Cardiac fibroblast (primary cell): ENCODE data around the gene SYT3.
A peak's percentile ranks its signal among the peaks of the same experiment; 100 is the strongest.

ENCODE experiments used
- DNase-seq, 2 donors: peaks; one replicate each; pipeline versions ENCODE4 v3.0.0 to v3.0.0-alpha.2; 2010; ENCODE audit warnings: low read depth in 2 of 2
- H3K4me3 ChIP-seq, 2 donors: replicated peaks in 1 of 2; 1 replicate in 1 of 2; 2 replicates in 1 of 2; pipeline ENCODE4 v1.5.1; 2011; ENCODE audit warnings: low read depth in 2 of 2, low read length in 2 of 2, mild to moderate bottlenecking in 2 of 2, moderate library complexity in 1 of 2
- CTCF ChIP-seq: IDR thresholded peaks from one replicate; pipeline ENCODE4 v1.5.1; 2011; ENCODE audit warnings: low read depth, mild to moderate bottlenecking, low read length, inconsistent platforms

Gene SYT3

GRCh38 chr19:50668416-50668815 is 28.7 kb upstream of the SYT3 start:
- no peak overlapping the region for H3K4me3 ChIP-seq
- TF ChIP-seq CTCF = no peak
- DNase-seq = no peak

GRCh38 chr19:50667759-50668231 is 28.1 kb upstream of the SYT3 start:
- TF ChIP-seq CTCF = no peak
- DNase-seq = no peak
- H3K4me3 ChIP-seq = no peak overlapping the region

- no peak for TF ChIP-seq CTCF
- DNase-seq = no peak
- no peak overlapping the region for H3K4me3 ChIP-seq
Observed at GRCh38 chr19:50667177-50667758, 27.6 kb upstream of the SYT3 start.

- no peak for DNase-seq
- no peak overlapping the region for H3K4me3 ChIP-seq
- TF ChIP-seq CTCF = no peak
Observed at GRCh38 chr19:50666346-50667176, 26.9 kb upstream of the SYT3 start.

GRCh38 chr19:50664204-50664603 is 24.5 kb upstream of the SYT3 start:
- TF ChIP-seq CTCF = no peak
- H3K4me3 ChIP-seq = no peak overlapping the region
- no peak for DNase-seq

GRCh38 chr19:50663482-50663790 is 23.8 kb upstream of the SYT3 start:
- H3K4me3 ChIP-seq = no peak overlapping the region
- DNase-seq = no peak
- peak; percentile 16 for TF ChIP-seq CTCF
